HepG2 (cell line): ENCODE data around the gene COQ3. TPM values are rescaled to one million over a fixed set of nuclear protein-coding genes. Genes with fewer than 3 reads are reported as not detected.

Experiments used
- ATF7-NPFF ChIP-seq: sonication (generic); formaldehyde crosslinking; IDR thresholded peaks from 2 replicates; pipeline ENCODE4 v1.8.1; 2023; ENCODE audit warnings: mild to moderate bottlenecking, low read depth, missing genetic modification reagents, moderate library complexity
- HNF4G ChIP-seq, 2 experiments: sonication (generic) in 1 of 2; formaldehyde crosslinking in 1 of 2; IDR thresholded peaks; 2 replicates each; pipeline versions ENCODE4 v1.4.0 to v1.6.1; 2011 to 2020; ENCODE audit warnings: borderline replicate concordance in 2 of 2, low read depth in 2 of 2, mild to moderate bottlenecking in 2 of 2, low read length in 1 of 2, missing genetic modification reagents in 1 of 2, moderate library complexity in 1 of 2
- HNRNPK ChIP-seq: fragments of 200-400 bp; formaldehyde crosslinking; IDR thresholded peaks from 2 replicates; pipeline ENCODE4 v1.6.1; 2018; ENCODE audit warnings: low read length, low read depth, moderate library complexity, mild to moderate bottlenecking; ENCODE audit not compliant: poor library complexity, severe bottlenecking
- MIXL1 ChIP-seq: IDR thresholded peaks from 2 replicates; pipeline ENCODE4 v1.6.1; 2016
- NFIB ChIP-seq: sonication (generic); formaldehyde crosslinking; IDR thresholded peaks from 2 replicates; pipeline ENCODE4 v1.9.0; 2021; ENCODE audit warnings: missing genetic modification reagents, mild to moderate bottlenecking, borderline replicate concordance
- PAX8 ChIP-seq: sonication (generic); formaldehyde crosslinking; IDR thresholded peaks from 2 replicates; pipeline ENCODE4 v1.8.0; 2022; ENCODE audit warnings: mild to moderate bottlenecking, missing genetic modification reagents, borderline replicate concordance
- RNF2 ChIP-seq: fragments of 450-650 bp; conservative IDR thresholded peaks from 2 replicates; pipeline ENCODE4 v1.6.1; 2016; ENCODE audit warnings: low read depth
- SP140L ChIP-seq: sonication (generic); formaldehyde crosslinking; IDR thresholded peaks from 2 replicates; pipeline ENCODE4 v1.4.0; 2020; ENCODE audit warnings: missing genetic modification reagents, borderline replicate concordance
- ZNF530 ChIP-seq: sonication (generic); formaldehyde crosslinking; IDR thresholded peaks from 2 replicates; pipeline ENCODE4 v1.5.0; 2020; ENCODE audit warnings: low read depth, mild to moderate bottlenecking, missing genetic modification reagents
- ZNF557 ChIP-seq: sonication (generic); formaldehyde crosslinking; IDR thresholded peaks from 2 replicates; pipeline ENCODE4 v1.4.0; 2020; ENCODE audit warnings: missing genetic modification reagents
- ZNF644 ChIP-seq: IDR thresholded peaks from 2 replicates; pipeline ENCODE4 v1.6.1; 2016; ENCODE audit warnings: low read depth
- ZNF768 ChIP-seq: sonication (generic); formaldehyde crosslinking; IDR thresholded peaks from 2 replicates; pipeline ENCODE4 v1.4.0; 2020; ENCODE audit warnings: missing genetic modification reagents
- polyA plus RNA-seq, 8 experiments: library from polyadenylated mRNA; depleted of rRNA in 3 of 8; stranded (reverse) in 7 of 8; unstranded in 1 of 8; fragments of >200 nt; fragmentation: Illumina TruSeq in 4 of 8; extraction: Trizol in 4 of 8; gene quantifications; 2 replicates each; pipeline versions ENCODE4 v1.2.1 to v1.2.3, GENCODE V29; 2011 to 2016; ENCODE audit warnings: low read depth in 4 of 8, missing spikeins in 1 of 8, mixed read lengths in 1 of 8; ENCODE audit not compliant: insufficient read depth in 1 of 8
- total RNA-seq, 5 experiments: library from RNA; depleted of rRNA; stranded (reverse); fragments of >200 nt; fragmentation: Illumina TruSeq; extraction: Trizol; gene quantifications; 2 replicates each; pipeline ENCODE4 v1.2.3, GENCODE V29; 2016; ENCODE audit warnings: low read depth in 1 of 5
- TF ChIP-seq, protein P1 (sequence below): sonication (generic); formaldehyde crosslinking; IDR thresholded peaks from 2 replicates; pipeline ENCODE4 v1.5.0; 2020; ENCODE audit warnings: mild to moderate bottlenecking, missing genetic modification reagents, borderline replicate concordance
- TF ChIP-seq, protein P2 (sequence below): sonication (generic); formaldehyde crosslinking; IDR thresholded peaks from 2 replicates; pipeline ENCODE4 v1.5.0; 2020; ENCODE audit warnings: missing genetic modification reagents
- TF ChIP-seq, protein P3 (sequence below): sonication (generic); formaldehyde crosslinking; IDR thresholded peaks from 2 replicates; pipeline ENCODE4 v1.4.0; 2020; ENCODE audit warnings: missing genetic modification reagents
- TF ChIP-seq, protein P4 (sequence below): sonication (generic); formaldehyde crosslinking; IDR thresholded peaks from 2 replicates; pipeline ENCODE4 v1.4.0; 2020; ENCODE audit warnings: missing genetic modification reagents
- TF ChIP-seq, protein P5 (sequence below): sonication (generic); formaldehyde crosslinking; IDR thresholded peaks from 2 replicates; pipeline ENCODE4 v1.4.0; 2020; ENCODE audit warnings: missing genetic modification reagents
- TF ChIP-seq, protein P6 (sequence below): sonication (generic); formaldehyde crosslinking; IDR thresholded peaks from 2 replicates; pipeline ENCODE4 v1.4.0; 2020; ENCODE audit warnings: missing genetic modification reagents

COQ3 gene
- total and polyA plus RNA-seq, 2 of the 13 experiments (the other 11 are each of a cell fraction or from before 2014, with no cell fraction given) = 5.3 to 20.5 TPM

DNA sequence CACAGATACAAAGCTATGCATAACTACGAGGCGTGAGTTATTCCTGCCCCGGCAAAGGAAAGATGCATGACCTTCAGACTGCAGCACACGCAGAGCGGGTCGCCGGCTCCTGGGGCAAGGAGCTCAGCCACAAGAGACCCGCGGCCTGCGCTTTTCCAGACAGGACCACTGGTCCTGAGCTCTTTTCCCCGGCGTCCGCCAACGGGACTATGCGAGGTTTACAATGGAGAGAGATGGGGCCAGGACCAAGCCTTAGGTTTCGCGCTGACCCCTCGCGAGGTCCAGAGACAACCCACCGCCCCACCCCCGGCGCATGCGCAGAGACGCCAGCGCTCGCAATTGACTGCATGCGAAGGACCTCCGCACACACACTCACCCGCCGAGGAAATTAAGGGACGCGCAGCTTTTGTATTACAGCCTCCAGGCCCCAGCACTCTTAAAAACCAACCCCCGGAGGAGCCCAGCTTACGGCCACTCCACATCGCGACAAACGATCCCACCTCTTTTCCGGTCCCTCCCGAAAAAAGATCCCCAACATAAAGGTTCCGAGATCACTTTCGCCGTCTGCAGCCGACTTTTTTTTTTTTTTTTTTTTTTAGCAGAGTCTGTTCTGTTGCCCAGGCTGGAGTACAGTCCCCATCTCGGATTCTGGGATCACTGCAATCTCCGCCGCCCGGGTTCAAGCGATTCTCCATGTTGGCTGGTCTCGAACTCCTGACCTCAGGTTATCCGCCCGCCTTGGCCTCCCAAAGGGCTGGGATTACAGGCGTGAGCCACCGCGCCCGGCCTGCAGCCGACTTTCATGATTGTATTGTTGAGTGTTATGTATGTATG, at the start of gene COQ3 (continued):
- TF ChIP-seq, protein P1, sequence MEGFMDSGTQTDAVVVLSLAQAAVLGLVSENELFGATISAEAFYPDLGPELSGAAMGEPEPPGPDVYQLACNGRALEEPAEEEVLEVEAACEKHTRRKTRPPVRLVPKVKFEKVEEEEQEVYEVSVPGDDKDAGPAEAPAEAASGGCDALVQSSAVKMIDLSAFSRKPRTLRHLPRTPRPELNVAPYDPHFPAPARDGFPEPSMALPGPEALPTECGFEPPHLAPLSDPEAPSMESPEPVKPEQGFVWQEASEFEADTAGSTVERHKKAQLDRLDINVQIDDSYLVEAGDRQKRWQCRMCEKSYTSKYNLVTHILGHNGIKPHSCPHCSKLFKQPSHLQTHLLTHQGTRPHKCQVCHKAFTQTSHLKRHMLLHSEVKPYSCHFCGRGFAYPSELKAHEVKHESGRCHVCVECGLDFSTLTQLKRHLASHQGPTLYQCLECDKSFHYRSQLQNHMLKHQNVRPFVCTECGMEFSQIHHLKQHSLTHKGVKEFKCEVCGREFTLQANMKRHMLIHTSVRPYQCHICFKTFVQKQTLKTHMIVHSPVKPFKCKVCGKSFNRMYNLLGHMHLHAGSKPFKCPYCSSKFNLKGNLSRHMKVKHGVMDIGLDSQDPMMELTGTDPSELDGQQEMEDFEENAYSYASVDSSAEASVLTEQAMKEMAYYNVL (CRISPR knock-in tag) = no peak; the same call in 1 of the 2 replicates
- no peak for TF ChIP-seq ATF7-NPFF
- no peak for TF ChIP-seq MIXL1
- no peak for TF ChIP-seq HNRNPK
- no peak for TF ChIP-seq SP140L (CRISPR knock-in tag)
- TF ChIP-seq, protein P2, sequence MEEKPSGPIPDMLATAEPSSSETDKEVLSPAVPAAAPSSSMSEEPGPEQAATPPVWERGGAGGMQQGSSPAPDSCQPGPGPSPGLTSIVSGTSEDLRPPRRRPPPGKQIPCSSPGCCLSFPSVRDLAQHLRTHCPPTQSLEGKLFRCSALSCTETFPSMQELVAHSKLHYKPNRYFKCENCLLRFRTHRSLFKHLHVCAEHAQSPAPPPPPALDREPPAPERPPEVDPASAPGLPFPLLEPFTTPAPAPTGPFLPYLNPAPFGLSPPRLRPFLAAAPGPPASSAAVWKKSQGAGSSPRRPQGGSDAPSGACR = no peak
- TF ChIP-seq ZNF530 (CRISPR knock-in tag) = no peak
- no peak for TF ChIP-seq RNF2
- TF ChIP-seq, protein P3, sequence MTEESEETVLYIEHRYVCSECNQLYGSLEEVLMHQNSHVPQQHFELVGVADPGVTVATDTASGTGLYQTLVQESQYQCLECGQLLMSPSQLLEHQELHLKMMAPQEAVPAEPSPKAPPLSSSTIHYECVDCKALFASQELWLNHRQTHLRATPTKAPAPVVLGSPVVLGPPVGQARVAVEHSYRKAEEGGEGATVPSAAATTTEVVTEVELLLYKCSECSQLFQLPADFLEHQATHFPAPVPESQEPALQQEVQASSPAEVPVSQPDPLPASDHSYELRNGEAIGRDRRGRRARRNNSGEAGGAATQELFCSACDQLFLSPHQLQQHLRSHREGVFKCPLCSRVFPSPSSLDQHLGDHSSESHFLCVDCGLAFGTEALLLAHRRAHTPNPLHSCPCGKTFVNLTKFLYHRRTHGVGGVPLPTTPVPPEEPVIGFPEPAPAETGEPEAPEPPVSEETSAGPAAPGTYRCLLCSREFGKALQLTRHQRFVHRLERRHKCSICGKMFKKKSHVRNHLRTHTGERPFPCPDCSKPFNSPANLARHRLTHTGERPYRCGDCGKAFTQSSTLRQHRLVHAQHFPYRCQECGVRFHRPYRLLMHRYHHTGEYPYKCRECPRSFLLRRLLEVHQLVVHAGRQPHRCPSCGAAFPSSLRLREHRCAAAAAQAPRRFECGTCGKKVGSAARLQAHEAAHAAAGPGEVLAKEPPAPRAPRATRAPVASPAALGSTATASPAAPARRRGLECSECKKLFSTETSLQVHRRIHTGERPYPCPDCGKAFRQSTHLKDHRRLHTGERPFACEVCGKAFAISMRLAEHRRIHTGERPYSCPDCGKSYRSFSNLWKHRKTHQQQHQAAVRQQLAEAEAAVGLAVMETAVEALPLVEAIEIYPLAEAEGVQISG (CRISPR knock-in tag) = no peak; the same call in 1 of the 2 replicates
- no peak for TF ChIP-seq ZNF644
- TF ChIP-seq HNF4G (IDR thresholded peaks at IDR 0.05; ENCODE audit: borderline replicate concordance, low read depth, low read length) = no peak
- no peak; the same call in 1 of the 2 replicates for TF ChIP-seq HNF4G (CRISPR knock-in tag; IDR thresholded peaks at IDR 0.05; ENCODE audit: borderline replicate concordance, low read depth)
- peak; percentile 24; the same call in 1 of the 2 replicates for TF ChIP-seq ZNF768 (CRISPR knock-in tag)
- no peak for TF ChIP-seq NFIB (CRISPR knock-in tag)
- TF ChIP-seq, protein P4, sequence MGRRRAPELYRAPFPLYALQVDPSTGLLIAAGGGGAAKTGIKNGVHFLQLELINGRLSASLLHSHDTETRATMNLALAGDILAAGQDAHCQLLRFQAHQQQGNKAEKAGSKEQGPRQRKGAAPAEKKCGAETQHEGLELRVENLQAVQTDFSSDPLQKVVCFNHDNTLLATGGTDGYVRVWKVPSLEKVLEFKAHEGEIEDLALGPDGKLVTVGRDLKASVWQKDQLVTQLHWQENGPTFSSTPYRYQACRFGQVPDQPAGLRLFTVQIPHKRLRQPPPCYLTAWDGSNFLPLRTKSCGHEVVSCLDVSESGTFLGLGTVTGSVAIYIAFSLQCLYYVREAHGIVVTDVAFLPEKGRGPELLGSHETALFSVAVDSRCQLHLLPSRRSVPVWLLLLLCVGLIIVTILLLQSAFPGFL (CRISPR knock-in tag) = no peak
- TF ChIP-seq, protein P5, sequence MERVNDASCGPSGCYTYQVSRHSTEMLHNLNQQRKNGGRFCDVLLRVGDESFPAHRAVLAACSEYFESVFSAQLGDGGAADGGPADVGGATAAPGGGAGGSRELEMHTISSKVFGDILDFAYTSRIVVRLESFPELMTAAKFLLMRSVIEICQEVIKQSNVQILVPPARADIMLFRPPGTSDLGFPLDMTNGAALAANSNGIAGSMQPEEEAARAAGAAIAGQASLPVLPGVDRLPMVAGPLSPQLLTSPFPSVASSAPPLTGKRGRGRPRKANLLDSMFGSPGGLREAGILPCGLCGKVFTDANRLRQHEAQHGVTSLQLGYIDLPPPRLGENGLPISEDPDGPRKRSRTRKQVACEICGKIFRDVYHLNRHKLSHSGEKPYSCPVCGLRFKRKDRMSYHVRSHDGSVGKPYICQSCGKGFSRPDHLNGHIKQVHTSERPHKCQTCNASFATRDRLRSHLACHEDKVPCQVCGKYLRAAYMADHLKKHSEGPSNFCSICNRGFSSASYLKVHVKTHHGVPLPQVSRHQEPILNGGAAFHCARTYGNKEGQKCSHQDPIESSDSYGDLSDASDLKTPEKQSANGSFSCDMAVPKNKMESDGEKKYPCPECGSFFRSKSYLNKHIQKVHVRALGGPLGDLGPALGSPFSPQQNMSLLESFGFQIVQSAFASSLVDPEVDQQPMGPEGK (CRISPR knock-in tag) = 0 out of 2 replicates have a peak, but pooled peaks have one; percentile 25
- 0 out of 2 replicates have a peak, but pooled peaks have one; percentile 72 for TF ChIP-seq PAX8
- TF ChIP-seq ZNF557 (CRISPR knock-in tag) = no peak
- TF ChIP-seq, protein P6, sequence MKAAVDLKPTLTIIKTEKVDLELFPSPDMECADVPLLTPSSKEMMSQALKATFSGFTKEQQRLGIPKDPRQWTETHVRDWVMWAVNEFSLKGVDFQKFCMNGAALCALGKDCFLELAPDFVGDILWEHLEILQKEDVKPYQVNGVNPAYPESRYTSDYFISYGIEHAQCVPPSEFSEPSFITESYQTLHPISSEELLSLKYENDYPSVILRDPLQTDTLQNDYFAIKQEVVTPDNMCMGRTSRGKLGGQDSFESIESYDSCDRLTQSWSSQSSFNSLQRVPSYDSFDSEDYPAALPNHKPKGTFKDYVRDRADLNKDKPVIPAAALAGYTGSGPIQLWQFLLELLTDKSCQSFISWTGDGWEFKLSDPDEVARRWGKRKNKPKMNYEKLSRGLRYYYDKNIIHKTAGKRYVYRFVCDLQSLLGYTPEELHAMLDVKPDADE (CRISPR knock-in tag) = no peak
